Right kidney (tissue), 9 donors: ENCODE results near the gene LST1.
"Not testable (repeated sequence)": the region's sequence is repeated elsewhere in the genome, so short reads cannot be mapped to it uniquely, and the experiment has no call there.

Experiments used
- DNase-seq: peaks from one replicate; pipeline ENCODE4 v3.0.0-alpha.2; 2016
- long read RNA-seq, 8 donors: transcript quantifications; one replicate each; lab custom pipeline, GENCODE V29; 2026

The LST1 gene
- long read RNA-seq, donor 1, partial matches to known transcripts: 0 of 5 reads
- long read RNA-seq, donor 1, other reads (novel, unspliced or antisense): 0 of 5 reads
- long read RNA-seq, donor 2, partial matches to known transcripts: 0 of 4 reads
- long read RNA-seq, donor 2, other reads (novel, unspliced or antisense): 0 of 4 reads
- long read RNA-seq, donor 3: 0 reads
- long read RNA-seq, donor 4: 0 reads
- long read RNA-seq, donor 5: 0 reads
- long read RNA-seq, donor 6: 0 reads
- long read RNA-seq, donor 7: 0 reads
- long read RNA-seq, donor 8: 0 reads

- DNase-seq: no peak
Observed at GRCh38 chr6:31586008-31586407, at the start of gene LST1. Gene LST1, plus strand, starts transcription at chr6:31586277. Its CDS starts 1,023 bp downstream, at chr6:31587300.

DNA sequence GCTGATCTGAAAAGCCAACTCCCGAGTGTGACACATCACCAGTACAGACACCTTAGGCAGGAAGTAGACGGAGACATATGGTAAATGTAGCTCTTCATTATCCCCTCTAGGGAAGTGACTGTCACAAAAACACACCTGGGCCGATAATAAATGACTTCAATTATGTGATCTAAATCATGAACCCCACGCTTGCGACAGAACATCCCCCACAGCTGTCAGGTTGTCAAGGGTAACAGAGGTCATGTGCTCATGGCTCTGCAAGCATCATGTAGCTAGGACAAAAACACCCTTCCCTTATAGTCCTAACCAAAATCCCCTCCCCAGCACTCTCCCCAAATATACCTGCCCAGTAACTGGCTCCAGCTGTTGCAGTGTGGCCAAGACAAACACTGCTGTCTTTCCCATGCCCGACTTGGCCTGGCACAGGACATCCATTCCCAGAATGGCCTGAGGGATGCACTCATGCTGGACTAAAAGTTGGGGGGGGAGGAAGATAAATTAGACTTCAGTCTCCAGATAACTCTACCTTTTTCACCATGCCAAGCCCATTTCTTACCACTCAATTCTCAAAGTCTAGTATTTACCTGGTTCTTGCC is 47.2 kb upstream of the LST1 start:
- no peak for DNase-seq

- no peak for DNase-seq
Observed at GRCh38 chr6:31540640-31541039, 45.4 kb upstream of the LST1 start.

DNA sequence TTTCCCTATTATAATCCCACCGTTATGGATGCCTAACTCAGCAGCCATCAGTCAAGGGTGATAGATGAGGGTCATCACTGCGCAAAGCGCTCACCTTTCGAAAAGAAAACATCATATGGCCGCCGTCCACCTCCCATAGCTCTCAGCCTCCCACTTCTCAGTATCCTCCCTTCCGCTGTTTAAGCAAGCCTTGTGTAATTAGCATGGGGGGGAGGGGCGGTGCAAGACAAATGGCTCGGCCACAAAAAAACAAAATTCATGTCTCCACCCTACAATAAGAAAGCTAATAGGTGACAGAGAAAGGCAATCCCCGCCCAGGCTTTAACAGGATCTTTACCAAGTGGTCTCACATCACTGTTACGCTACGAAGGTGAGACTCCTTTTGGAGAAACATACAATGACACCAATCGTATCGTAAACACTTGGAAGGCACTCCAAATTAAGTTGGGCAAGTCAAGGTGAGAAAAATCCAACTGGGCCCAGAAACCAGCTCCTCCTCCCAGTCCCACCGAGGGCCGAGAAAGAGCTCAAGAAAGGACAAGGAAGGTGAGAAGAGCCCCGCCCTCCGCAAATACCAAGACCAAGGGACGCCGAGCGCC is 44.9 kb upstream of the LST1 start:
- no peak for DNase-seq

GRCh38 chr6:31541658-31542521 is 44.2 kb upstream of the LST1 start, which contains the start of gene DDX39B:
Gene DDX39B, minus strand, starts transcription at chr6:31542003. Its CDS starts 1,471 bp downstream, at chr6:31540532.
- DNase-seq: peak; percentile 98

- DNase-seq: no peak
Observed at GRCh38 chr6:31543639-31544038, 42.4 kb upstream of the LST1 start.

DNA sequence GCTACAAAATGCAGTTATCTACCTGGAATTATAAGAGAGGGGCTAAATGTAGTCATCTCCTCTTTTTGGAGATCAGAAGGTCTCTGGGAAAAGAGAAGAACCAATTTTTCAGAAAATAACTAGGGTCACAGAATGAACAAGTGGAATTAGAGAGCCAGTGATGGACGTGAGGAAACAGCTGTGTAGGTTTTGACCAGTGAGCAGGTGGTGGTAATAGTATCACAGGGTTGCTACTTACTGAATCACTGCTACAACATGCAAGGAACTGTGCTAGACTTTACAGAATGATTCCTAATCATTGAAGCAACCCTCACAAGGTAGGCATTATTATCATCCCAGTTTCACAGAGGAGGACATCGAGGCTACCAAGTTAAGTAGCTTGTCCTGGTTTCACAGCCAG is 41.4 kb upstream of the LST1 start:
- DNase-seq: no peak

GRCh38 chr6:31545291-31545690 is 40.8 kb upstream of the LST1 start:
- DNase-seq: no peak

DNA sequence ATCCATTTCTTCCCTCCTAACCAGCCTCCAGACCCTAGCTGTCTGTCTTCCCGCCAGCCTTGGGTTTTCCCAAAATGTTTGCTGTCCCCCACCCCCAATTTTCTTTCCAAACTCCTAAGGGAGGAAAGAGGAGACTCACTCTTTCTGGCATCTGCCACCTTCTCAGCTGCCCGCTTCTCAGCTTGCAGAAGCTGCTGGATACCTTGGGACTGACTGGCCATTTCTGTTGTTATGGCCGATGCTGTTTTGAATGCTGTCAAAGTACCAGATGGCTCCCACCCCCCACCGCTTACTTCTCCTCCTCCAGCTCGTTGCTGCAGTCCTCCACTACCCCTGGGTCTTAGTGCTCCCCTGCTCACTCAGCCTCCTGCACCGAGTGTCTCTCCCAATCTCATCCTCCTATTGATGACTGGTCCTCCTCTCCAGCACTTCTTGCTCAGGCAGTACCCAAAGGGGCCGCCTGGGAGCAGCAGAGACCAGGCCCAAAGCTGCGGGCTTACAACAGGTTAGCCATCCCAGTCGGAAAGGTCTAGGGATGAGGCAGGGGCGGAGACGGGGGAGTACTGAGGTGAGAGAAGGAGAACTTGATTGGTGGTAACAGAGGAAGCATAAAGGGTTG is 39.6 kb upstream of the LST1 start, which contains the start of gene ATP6V1G2:
Gene ATP6V1G2, minus strand, starts transcription at position 270 of the 619 bp plus-strand sequence. Its CDS starts 49 bp downstream, at position 221.
- no peak for DNase-seq

- DNase-seq: peak; percentile 84
Observed at GRCh38 chr6:31546958-31547726, 38.9 kb upstream of the LST1 start, which contains the start of gene NFKBIL1. Gene NFKBIL1, plus strand, starts transcription at chr6:31547608. Its CDS starts 87 bp downstream, at chr6:31547695.

DNA sequence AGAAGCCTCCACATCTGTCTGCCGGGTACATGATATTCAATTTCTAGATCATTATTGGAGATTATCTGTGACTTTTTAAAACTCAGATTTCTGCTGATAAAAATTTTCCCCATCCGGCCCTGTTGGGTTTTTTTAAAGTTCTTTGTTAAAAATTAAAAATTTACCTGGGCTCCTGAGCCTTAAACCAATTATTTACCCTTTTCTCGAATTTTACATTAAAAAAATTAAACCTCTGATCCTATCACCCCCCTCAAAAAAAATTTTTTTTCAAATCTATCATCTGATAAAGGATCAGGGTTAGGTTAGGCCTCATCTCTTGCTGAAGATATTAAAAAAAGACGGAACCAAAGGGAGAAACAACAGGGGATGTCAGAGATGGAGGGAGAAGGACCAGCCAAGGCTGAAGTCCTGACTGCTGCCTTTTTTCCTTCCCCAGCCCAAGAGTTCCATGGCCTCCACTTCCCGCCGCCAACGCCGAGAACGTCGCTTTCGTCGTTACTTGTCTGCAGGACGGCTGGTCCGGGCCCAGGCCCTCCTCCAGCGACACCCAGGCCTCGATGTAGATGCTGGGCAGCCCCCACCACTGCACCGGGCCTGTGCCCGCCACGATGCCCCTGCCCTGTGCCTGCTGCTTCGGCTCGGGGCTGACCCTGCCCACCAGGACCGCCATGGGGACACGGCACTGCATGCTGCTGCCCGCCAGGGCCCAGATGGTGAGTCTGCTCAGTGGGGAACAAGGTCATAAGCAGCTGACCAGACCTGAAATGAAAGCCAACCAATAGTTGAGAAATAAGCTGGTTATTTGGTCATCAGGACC is 38.1 kb upstream of the LST1 start:
- peak; percentile 26 for DNase-seq

DNA sequence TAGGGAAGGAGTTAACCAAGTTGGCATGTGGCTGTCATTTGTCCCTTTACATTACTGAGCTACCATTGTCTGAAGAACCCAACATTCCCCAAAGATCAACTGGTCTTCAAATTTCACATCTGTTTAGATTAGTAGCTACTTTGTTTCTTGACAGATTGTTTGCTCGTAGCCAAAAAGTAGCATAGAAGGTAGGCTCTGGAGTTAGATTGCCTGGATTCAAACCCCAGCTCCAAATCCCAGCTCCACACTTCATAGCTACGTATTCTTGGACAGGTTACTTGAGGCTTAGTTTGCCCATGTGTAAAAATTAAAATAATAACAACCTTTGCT is 37.6 kb upstream of the LST1 start:
- DNase-seq: no peak

DNA sequence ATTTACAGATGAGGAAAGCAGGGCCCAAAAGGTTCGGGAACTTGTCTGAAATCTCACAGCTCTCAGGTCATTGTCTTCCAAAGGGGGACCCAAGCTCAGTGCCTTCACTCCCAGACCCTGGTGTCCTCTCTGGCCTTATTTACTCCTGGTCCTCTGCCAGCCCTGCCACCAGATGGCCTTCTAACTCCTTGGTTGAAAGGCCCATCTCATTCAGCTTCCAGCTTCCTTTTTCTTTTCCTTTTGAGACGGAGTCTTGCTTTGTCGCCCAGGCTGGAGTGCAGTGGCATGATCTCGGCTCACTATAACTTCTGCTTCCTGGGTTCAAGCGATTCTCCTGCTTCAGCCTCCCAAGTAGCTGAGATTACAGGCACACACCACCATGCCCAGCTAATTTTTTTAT is 34.7 kb upstream of the LST1 start:
- DNase-seq: not testable (repeated sequence)

GRCh38 chr6:31556307-31556706 is 29.8 kb upstream of the LST1 start:
- no peak for DNase-seq

DNA sequence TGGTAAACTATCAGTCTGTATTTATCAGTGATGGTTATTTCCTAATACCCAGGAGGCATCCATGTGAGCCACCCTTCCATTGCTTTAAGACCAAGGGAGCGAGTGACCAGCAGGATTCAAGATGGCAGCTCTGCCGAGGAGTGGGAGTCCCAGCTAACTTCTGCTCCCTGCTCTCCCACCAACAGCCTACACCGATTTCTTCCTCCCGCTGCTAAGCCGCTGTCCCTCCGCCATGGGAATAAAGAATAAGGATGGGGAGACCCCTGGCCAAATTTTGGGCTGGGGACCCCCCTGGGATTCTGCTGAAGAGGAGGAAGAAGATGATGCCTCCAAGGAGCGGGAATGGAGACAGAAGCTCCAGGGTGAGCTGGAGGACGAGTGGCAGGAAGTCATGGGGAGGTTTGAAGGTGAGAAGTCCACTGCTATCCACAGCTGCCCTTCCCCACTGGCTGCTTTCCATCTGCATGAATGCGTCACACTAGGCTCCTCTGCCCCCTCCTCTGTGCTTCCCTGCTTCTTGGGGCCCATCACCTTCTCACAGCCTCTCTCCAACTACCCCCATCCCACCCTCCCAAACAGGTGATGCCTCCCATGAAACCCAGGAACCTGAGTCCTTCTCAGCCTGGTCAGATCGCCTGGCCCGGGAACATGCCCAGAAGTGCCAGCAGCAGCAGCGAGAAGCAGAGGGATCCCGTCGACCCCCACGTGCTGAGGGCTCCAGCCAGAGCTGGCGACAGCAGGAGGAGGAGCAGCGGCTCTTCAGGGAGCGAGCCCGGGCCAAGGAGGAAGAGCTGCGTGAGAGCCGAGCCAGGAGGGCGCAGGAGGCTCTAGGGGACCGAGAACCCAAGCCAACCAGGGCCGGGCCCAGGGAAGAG is 28.4 kb upstream of the LST1 start:
- no peak for DNase-seq

- no peak for DNase-seq
Observed at GRCh38 chr6:31558318-31558625, 27.8 kb upstream of the LST1 start.

GRCh38 chr6:31558631-31559500 is 27.2 kb upstream of the LST1 start:
- DNase-seq: no peak

DNA sequence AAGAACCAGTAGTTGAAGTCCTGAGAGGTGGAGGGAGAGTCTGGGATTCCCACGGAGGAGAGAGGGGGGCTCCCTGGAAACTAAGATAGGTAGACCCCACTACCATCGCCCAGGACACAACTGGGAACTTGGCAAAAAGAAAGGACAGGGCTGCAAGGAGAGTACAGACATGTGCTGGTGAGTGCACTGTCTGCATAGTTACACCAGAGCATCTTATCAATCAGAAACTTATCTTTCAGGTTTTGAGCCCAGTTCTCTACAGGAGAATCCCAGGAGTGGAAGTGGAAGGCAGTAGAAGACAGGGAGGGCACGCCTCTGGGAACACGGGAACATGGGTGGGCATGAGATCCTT is 26.5 kb upstream of the LST1 start:
- no peak for DNase-seq
